Breast epithelium (tissue), 4 donors: ENCODE measurements around the gene BPHL. TPM values are rescaled to one million over a fixed set of nuclear protein-coding genes. Genes with fewer than 3 reads are reported as not detected.

Source experiments
- DNase-seq, 2 donors: peaks; one replicate each; pipeline ENCODE4 v3.0.0-alpha.2; 2019; ENCODE audit warnings: low spot score in 2 of 2
- H3K27ac ChIP-seq, 2 donors: fragments of 200-600 bp; sonication (generic) in 1 of 2; one replicate each; pipeline ENCODE4 v1.5.1; 2016 to 2019; ENCODE audit warnings: mild to moderate bottlenecking in 1 of 2
- H3K27me3 ChIP-seq, 2 donors: fragments of 200-600 bp; sonication (generic) in 1 of 2; one replicate each; pipeline versions ENCODE4 v1.5.1 to v1.6.0; 2017 to 2019; ENCODE audit warnings: control low read depth in 1 of 2, mild to moderate bottlenecking in 1 of 2
- H3K36me3 ChIP-seq: fragments of 200-600 bp; one replicate; pipeline ENCODE4 v1.5.1; 2019
- H3K4me1 ChIP-seq, 2 donors: fragments of 200-600 bp; sonication (generic); one replicate each; pipeline ENCODE4 v1.5.1; 2016 to 2019; ENCODE audit warnings: control low read depth in 1 of 2
- H3K4me3 ChIP-seq, 3 donors: fragments of 200-600 bp; sonication (generic); 1 replicate in 2 of 3; 2 replicates in 1 of 3; pipeline ENCODE4 v1.5.1; 2016 to 2019; ENCODE audit warnings: mild to moderate bottlenecking in 3 of 3, moderate library complexity in 2 of 3
- H3K9me3 ChIP-seq, 2 donors: fragments of 200-600 bp; sonication (generic) in 1 of 2; one replicate each; pipeline ENCODE4 v1.5.1; 2016 to 2019; ENCODE audit warnings: control low read depth in 1 of 2
- POLR2A ChIP-seq: fragments of 450-650 bp; IDR thresholded peaks from one replicate; pipeline ENCODE4 v1.6.1; 2016; ENCODE audit warnings: antibody characterized with exemption, mild to moderate bottlenecking, moderate library complexity
- POLR2AphosphoS5 ChIP-seq, 3 donors: sonication (generic); formaldehyde crosslinking; IDR thresholded peaks; one replicate each; pipeline ENCODE4 v1.6.1; 2017; ENCODE audit warnings: antibody characterized with exemption in 3 of 3
- intact Hi-C: fragments of 100-400 bp; cut with DNase I; formaldehyde crosslinking; loops from one replicate; pipeline ENCODE4 v1.15.1; 2023; ENCODE audit warnings: low total_unique reads
- total RNA-seq, 3 donors: library from RNA; depleted of rRNA; stranded (reverse); fragments of >200 nt; gene quantifications; one replicate each; pipeline ENCODE4 v1.1.0, GENCODE V29; 2016
- TF ChIP-seq, protein P1 (sequence below), 3 donors: fragments of 450-650 bp; IDR thresholded peaks; one replicate each; pipeline ENCODE4 v1.5.1; 2016 to 2017; ENCODE audit warnings: antibody characterized with exemption in 3 of 3, mild to moderate bottlenecking in 3 of 3, moderate library complexity in 3 of 3

The BPHL gene
- total RNA-seq, 3 donors from 2014 or later = 15.4 to 19.4 (median 19.3) TPM

GRCh38 chr6:3086282-3086946, 32.1 kb upstream of the BPHL start:
- Histone ChIP-seq H3K27me3 (no peaks in the 10 kb centered on the region), H3K9me3 (no peaks in the 10 kb centered on the region), H3K27ac (no peak overlapping the region), H3K36me3 (peaks cover 8% of the 10 kb centered on the region), H3K4me1 (no peaks in the 10 kb centered on the region), H3K4me3 (no peak overlapping the region)
- no peak for DNase-seq
- intact Hi-C loops = no loop called here
- TF ChIP-seq, protein P1, sequence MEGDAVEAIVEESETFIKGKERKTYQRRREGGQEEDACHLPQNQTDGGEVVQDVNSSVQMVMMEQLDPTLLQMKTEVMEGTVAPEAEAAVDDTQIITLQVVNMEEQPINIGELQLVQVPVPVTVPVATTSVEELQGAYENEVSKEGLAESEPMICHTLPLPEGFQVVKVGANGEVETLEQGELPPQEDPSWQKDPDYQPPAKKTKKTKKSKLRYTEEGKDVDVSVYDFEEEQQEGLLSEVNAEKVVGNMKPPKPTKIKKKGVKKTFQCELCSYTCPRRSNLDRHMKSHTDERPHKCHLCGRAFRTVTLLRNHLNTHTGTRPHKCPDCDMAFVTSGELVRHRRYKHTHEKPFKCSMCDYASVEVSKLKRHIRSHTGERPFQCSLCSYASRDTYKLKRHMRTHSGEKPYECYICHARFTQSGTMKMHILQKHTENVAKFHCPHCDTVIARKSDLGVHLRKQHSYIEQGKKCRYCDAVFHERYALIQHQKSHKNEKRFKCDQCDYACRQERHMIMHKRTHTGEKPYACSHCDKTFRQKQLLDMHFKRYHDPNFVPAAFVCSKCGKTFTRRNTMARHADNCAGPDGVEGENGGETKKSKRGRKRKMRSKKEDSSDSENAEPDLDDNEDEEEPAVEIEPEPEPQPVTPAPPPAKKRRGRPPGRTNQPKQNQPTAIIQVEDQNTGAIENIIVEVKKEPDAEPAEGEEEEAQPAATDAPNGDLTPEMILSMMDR (IDR thresholded peaks at IDR 0.05) = no peak
- no peak for TF ChIP-seq POLR2A
- TF ChIP-seq POLR2AphosphoS5 (IDR thresholded peaks at IDR 0.05) = no peak

DNA sequence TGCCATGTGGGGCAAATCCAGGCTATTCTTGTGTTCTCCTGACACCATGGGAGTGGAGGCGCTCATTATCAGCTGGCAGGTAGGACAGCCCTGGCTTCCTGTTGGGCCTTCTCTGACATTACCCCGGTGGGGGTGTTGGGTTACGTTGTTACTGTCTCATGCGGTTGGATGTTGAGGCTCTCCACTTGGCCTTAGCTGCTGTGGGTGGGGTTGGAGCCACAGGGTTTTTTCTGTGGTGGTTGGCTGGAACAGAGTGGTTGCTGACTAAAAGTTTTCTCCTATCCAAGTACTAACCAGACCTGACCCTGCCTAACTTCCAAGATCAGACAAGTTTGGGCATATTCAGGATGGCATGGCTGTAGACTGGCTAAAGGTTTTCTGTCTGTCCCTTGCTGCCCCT, 30.1 kb upstream of the BPHL start:
- peaks cover 4% of the 10 kb centered on the region for H3K36me3 ChIP-seq
- no peaks in the 10 kb centered on the region for H3K4me1 ChIP-seq
- no peaks in the 10 kb centered on the region for H3K9me3 ChIP-seq
- intact Hi-C loops = no loop called here
- TF ChIP-seq POLR2A = no peak
- TF ChIP-seq, protein P1 (IDR thresholded peaks at IDR 0.05) = no peak
- TF ChIP-seq POLR2AphosphoS5 (IDR thresholded peaks at IDR 0.05) = no peak
- DNase-seq = no peak
- H3K27ac ChIP-seq = peak overlapping the region in 1 of 2 donors; percentile 18
- no peak overlapping the region for H3K4me3 ChIP-seq
- H3K27me3 ChIP-seq = no peaks in the 10 kb centered on the region

- Histone ChIP-seq H3K27ac (peak overlapping the region in 1 of 2 donors; percentile 18), H3K4me3 (no peak overlapping the region), H3K4me1 (no peaks in the 10 kb centered on the region), H3K9me3 (no peaks in the 10 kb centered on the region), H3K27me3 (no peaks in the 10 kb centered on the region), H3K36me3 (no peaks in the 10 kb centered on the region)
- intact Hi-C loops = no loop called here
- TF ChIP-seq, protein P1 (IDR thresholded peaks at IDR 0.05) = no peak
- TF ChIP-seq POLR2AphosphoS5 (IDR thresholded peaks at IDR 0.05) (no peak), POLR2A (no peak)
- no peak for DNase-seq
These were observed 29.5 kb upstream of the BPHL start for GRCh38 chr6:3088968-3089367.

DNA sequence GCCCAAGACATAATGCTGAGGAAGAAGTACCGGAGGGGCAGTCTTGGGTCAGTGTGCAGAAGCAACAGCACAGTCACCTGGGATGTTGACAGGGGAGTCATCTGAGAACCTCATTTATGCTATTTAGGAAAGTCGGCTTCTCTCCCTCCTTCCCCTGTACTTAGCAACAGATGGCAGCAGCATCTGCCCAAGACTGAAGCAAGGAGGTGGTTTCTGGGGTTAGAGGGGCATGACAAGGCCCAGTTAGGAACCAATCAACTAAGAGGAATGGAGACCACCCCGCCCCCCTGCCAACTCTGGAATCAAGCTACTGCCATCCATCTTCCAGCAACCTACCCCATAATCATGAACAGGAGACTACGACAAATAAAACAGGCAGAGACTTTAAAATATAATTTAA, 28.5 kb upstream of the BPHL start:
- no peak for DNase-seq
- H3K4me3 ChIP-seq = no peak overlapping the region
- H3K27ac ChIP-seq = no peak overlapping the region
- TF ChIP-seq POLR2AphosphoS5 (IDR thresholded peaks at IDR 0.05) = no peak
- TF ChIP-seq, protein P1 (IDR thresholded peaks at IDR 0.05) = no peak
- no peak for TF ChIP-seq POLR2A
- H3K9me3 ChIP-seq = no peaks in the 10 kb centered on the region
- no peaks in the 10 kb centered on the region for H3K4me1 ChIP-seq
- no peaks in the 10 kb centered on the region for H3K27me3 ChIP-seq
- intact Hi-C loops = no loop called here
- peaks cover 2% of the 10 kb centered on the region for H3K36me3 ChIP-seq

DNA sequence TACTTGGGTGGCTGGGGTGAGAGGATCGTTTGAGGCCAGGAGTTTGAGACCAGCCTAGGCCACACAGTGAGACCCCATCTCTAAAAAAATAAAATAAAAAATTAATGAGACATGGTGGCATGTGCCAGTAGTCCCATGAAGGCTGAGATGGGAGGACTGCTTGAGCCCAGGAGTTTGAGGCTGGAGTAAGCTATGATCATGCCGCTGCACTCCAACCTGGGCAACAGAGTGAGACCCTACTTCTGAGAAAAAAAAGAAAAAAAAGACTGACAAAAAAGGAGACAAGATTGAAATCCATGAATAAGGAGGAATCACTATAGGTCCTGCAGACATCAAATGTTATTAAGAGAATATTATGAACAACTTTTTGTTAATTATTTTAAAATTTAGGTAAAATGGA, 23.7 kb upstream of the BPHL start:
- Histone ChIP-seq H3K36me3 (peaks cover 4% of the 10 kb centered on the region), H3K27ac (no peak overlapping the region), H3K4me1 (no peaks in the 10 kb centered on the region), H3K9me3 (no peaks in the 10 kb centered on the region), H3K27me3 (no peaks in the 10 kb centered on the region), H3K4me3 (no peak overlapping the region)
- intact Hi-C loops = no loop called here
- DNase-seq = no peak
- no peak for TF ChIP-seq POLR2A
- TF ChIP-seq, protein P1 (IDR thresholded peaks at IDR 0.05) = no peak
- no peak for TF ChIP-seq POLR2AphosphoS5 (IDR thresholded peaks at IDR 0.05)
